IMR-90 (cell line): ENCODE results near the gene DEAF1.

Source experiments
- BHLHE40 ChIP-seq: fragments of 150-350 bp; IDR thresholded peaks from 2 replicates; pipeline ENCODE4 v1.6.1; 2016; ENCODE audit warnings: mild to moderate bottlenecking, low read depth, low read length
- CEBPB ChIP-seq: IDR thresholded peaks from 2 replicates; pipeline ENCODE4 v1.6.1; 2012; ENCODE audit warnings: low read depth, low read length, improper control_type of control experiment
- FOS ChIP-seq: fragments of 150-350 bp; IDR thresholded peaks from 2 replicates; pipeline ENCODE4 v1.6.1; 2016; ENCODE audit warnings: low read depth, low read length
- MAZ ChIP-seq: IDR thresholded peaks from 2 replicates; pipeline ENCODE4 v1.6.1; 2012; ENCODE audit warnings: low read depth, mild to moderate bottlenecking, low read length, improper control_type of control experiment, moderate library complexity, borderline replicate concordance
- MXI1 ChIP-seq: IDR thresholded peaks from 2 replicates; pipeline ENCODE4 v1.6.1; 2012; ENCODE audit warnings: low read depth, mild to moderate bottlenecking, low read length, moderate library complexity, borderline replicate concordance
- POLR2A ChIP-seq: IDR thresholded peaks from 2 replicates; pipeline ENCODE4 v1.6.1; 2012; ENCODE audit warnings: mild to moderate bottlenecking, low read depth, low read length
- RAD21 ChIP-seq: IDR thresholded peaks from 2 replicates; pipeline ENCODE4 v1.6.1; 2012; ENCODE audit warnings: low read length, improper control_type of control experiment
- RCOR1 ChIP-seq: IDR thresholded peaks from 2 replicates; pipeline ENCODE4 v1.6.1; 2012; ENCODE audit warnings: mild to moderate bottlenecking, low read length, improper control_type of control experiment; ENCODE audit not compliant: insufficient replicate concordance
- SMC3 ChIP-seq: fragments of 150-350 bp; IDR thresholded peaks from 2 replicates; pipeline ENCODE4 v1.6.1; 2016; ENCODE audit warnings: low read depth, mild to moderate bottlenecking, antibody characterized with exemption, low read length, moderate library complexity
- TF ChIP-seq, protein P1 (sequence below): fragments of 150-350 bp; IDR thresholded peaks from 2 replicates; pipeline ENCODE4 v1.6.1; 2017; ENCODE audit warnings: mild to moderate bottlenecking, antibody characterized with exemption, low read length, low read depth
- TF ChIP-seq, protein P2 (sequence below): conservative IDR thresholded peaks from 2 replicates; pipeline ENCODE4 v1.5.1; 2012; ENCODE audit warnings: mild to moderate bottlenecking, low read depth, low read length, improper control_type of control experiment
- TF ChIP-seq, protein P3 (sequence below): fragments of 150-350 bp; IDR thresholded peaks from 2 replicates; pipeline ENCODE4 v1.6.1; 2016; ENCODE audit warnings: low read depth, mild to moderate bottlenecking, low read length, moderate library complexity, borderline replicate concordance

DNA sequence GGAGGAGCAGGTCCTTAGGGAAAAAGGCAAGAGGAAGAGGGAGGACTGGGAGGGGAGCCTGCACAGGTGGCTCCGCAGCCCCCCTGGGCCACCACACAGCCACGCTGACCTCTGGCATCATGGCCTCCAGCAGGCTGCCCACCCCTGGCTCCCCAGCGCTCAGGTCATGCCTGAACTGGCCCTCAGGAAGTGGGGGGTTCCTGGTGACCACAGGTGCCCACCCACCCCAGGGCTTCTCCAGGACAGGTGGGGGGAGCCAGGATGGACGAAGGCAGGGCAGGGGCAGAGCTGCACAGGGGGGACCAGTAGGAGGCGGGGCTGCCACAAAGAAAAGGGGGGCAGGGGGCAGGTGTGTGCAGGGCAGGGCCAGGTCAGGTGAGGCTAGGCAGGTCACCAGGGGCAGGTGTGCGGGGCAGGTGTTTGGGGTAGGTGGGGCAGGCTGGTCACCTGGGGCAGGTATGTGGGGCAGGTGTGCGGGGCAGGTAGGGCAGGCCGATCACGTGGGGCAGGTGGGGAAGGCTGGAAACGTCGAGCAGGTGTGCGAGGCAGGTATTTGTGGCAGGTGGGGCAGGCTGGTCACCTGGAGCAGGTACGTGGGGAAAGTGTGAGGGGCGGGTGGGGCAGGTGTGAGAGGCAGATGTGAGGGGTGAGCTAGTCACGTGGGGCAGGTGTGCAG is 997 bp downstream of the DEAF1 start:
- TF ChIP-seq, protein P1, sequence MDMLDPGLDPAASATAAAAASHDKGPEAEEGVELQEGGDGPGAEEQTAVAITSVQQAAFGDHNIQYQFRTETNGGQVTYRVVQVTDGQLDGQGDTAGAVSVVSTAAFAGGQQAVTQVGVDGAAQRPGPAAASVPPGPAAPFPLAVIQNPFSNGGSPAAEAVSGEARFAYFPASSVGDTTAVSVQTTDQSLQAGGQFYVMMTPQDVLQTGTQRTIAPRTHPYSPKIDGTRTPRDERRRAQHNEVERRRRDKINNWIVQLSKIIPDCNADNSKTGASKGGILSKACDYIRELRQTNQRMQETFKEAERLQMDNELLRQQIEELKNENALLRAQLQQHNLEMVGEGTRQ, result no peak
- TF ChIP-seq FOS, result no peak
- TF ChIP-seq, protein P2, sequence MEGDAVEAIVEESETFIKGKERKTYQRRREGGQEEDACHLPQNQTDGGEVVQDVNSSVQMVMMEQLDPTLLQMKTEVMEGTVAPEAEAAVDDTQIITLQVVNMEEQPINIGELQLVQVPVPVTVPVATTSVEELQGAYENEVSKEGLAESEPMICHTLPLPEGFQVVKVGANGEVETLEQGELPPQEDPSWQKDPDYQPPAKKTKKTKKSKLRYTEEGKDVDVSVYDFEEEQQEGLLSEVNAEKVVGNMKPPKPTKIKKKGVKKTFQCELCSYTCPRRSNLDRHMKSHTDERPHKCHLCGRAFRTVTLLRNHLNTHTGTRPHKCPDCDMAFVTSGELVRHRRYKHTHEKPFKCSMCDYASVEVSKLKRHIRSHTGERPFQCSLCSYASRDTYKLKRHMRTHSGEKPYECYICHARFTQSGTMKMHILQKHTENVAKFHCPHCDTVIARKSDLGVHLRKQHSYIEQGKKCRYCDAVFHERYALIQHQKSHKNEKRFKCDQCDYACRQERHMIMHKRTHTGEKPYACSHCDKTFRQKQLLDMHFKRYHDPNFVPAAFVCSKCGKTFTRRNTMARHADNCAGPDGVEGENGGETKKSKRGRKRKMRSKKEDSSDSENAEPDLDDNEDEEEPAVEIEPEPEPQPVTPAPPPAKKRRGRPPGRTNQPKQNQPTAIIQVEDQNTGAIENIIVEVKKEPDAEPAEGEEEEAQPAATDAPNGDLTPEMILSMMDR, result no peak
- TF ChIP-seq, protein P3, sequence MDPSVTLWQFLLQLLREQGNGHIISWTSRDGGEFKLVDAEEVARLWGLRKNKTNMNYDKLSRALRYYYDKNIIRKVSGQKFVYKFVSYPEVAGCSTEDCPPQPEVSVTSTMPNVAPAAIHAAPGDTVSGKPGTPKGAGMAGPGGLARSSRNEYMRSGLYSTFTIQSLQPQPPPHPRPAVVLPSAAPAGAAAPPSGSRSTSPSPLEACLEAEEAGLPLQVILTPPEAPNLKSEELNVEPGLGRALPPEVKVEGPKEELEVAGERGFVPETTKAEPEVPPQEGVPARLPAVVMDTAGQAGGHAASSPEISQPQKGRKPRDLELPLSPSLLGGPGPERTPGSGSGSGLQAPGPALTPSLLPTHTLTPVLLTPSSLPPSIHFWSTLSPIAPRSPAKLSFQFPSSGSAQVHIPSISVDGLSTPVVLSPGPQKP, result no peak
- no peak for TF ChIP-seq BHLHE40
- no peak for TF ChIP-seq RAD21
- TF ChIP-seq CEBPB, result no peak
- TF ChIP-seq POLR2A, result no peak
- no peak for TF ChIP-seq SMC3
- no peak for TF ChIP-seq MAZ
- TF ChIP-seq MXI1, result no peak
- TF ChIP-seq RCOR1, result no peak
